T-helper 2 cell treated with Interferon-gamma antibody and Interleukin-4, amounts not matched to agents 100 ng/mL and 5 ng/mL, for 36 hours (primary cell): ENCODE data around the gene CIAO1. TPM values are rescaled to one million over a fixed set of nuclear protein-coding genes. Genes with fewer than 3 reads are reported as not detected.
"Not testable (repeated sequence)": the region's sequence is repeated elsewhere in the genome, so short reads cannot be mapped to it uniquely, and the experiment has no call there.

ENCODE experiments used
- intact Hi-C: fragments of 100-400 bp; cut with micrococcal nuclease; formaldehyde crosslinking; loops from one replicate; pipeline ENCODE4 v1.15.1; 2023
- total RNA-seq: library from RNA; stranded (reverse); gene quantifications from 2 replicates; pipeline ENCODE4 v1.2.3, GENCODE V29; 2022

CIAO1 gene
- total RNA-seq, 1 donor from 2014 or later, result 71.4 TPM

DNA sequence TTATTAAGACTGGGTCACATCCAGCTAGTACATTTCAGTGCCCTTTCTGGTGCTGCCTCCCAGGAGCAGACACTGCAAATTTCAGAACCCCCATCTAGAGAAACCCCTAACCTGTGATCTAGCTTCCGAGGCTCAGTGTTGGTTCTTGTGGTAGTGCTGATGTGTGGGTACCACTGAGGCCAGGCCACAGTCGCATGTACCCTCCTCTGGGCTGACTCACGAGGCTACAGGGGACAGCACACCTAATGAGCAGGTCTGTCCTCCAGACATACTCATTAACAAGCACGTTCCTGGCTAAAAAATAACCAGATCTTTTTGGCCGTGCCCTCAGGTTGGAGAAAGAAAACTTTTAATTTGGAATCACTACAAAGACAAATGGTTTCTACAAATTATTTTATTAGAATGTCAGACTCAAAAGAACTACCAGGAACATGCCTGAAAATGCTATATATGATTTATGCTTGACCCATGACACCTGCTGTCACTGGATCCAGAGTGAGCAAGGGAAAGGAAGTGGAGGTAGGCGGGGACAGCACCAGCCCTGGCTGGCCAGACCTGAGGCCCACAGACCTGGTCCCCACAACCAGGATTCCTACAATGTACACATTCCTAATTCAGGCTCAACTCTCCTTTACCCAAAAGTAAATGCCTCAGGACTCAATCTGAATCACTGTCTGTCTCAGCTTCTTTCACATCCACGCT lies 8.5 kb downstream of the CIAO1 start:
- intact Hi-C loops, result no loop called here

DNA sequence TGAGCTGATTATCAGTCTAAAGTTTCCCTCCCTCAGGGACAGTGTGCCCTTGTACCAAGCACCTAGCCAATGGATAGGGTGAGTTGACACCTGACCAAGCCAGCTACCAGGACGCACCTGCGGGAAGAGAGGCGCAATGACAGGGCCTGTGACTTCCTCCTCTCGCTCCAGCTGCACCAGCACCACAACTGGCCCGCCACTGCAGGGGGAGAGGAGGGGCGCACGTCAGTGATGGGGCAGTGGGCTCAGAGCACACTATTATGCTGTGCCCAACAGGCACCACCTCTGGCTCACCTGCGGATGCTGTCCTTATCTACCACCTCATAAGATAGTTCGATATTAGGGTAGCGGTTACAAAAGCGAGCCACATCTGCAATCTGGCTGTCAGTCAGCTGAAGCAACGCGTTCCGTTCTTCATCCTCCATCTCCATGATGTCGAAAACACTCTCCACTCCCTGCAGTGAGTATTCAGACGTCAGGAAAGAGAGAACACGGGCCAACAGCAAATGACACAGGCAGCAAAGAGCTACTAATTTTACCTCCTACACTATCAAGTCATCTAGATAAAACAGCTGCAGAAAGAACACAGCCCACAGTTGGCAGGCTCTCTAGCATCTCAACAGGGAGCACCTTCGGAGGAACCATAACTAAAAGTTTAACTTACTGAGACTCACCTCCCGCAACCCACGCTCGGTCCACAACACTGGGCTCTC lies 10.9 kb downstream of the CIAO1 start:
- intact Hi-C loops, result no loop called here

DNA sequence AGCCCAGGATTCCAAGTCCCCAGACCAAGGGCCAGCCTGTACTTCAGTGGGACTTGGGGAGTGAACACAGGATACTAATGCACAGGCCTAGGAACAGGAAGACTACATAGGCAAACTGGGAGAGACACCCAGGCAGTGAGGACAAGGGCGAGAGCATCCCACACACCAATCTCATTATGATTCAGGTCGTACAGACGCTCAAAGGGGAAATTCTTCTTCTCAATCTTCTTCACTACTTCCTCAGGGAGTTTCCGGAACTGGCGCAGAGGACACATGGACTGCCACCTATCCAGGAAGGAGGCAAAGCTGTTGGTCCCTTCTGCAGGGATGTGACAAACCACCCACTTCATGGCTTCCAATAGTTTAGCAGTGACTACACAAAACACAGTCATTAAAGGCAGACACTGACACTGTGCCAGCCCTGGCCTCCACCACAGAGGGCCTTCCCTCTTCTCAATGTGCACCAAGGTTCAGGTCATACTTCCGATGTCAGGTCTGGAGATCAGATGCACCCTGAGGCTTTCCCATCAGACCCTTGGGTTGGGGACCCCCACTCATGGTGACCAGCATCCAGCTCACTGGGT lies 21.3 kb downstream of the CIAO1 start:
- intact Hi-C loops, result no loop called here

DNA sequence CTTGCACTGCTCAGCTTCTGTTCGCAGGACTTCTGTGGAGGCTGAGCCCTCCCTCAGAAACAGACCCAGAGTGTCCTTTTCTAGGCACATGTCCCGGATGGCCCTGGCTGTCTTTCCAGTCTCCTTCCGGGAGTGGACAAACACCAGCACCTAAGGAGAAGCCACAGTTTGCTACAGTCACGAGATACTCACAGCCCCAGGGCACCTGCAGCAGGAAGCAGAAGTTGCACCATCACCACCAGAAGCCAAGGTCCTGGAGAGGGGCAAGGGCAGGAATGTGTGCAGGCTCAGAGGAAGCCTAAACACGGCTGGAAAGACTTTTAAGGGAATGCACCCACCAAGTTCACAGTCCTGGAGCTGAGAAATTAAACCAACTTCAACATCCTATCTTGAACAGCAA lies 25.7 kb downstream of the CIAO1 start:
- intact Hi-C loops, result no loop called here

DNA sequence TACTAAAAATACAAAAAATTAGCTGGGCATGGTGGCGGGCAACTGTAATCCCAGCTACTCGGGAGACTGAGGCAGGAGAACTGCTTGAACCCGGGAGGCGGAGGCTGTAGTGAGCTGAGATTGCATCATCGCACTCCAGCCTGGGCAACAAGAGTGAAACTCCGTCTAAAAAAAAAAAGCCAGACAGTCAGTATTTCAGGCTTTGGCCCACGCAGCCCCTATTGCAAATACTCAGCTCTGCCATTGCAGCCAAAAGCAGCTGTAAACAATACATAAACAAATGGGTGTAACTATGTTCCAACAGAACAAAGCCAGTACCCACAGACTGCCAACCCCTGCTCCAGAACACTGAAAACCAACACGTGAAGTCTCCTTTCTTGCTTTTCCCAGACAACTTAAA lies 28.2 kb downstream of the CIAO1 start:
- intact Hi-C loops, result not testable (repeated sequence)

DNA sequence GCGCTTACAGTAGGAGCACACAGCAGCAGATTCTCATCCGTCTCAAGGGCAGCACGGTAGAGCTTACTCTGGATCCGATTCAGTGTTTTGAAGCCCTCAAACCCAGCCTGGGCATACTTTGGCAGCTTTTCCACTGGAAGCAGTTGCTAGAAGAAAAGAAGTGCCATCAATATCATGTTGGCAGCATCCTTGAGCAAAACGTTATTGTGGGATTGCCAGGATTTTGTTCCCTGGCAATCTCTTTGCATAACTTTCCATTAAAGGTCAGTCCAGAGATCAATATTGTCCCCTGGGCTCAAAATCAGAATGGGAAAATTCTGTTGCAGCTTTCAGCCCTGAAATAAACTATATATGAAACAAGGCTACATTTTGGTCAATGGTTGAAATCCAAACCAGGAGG lies 30.9 kb downstream of the CIAO1 start:
- intact Hi-C loops, result no loop called here

DNA sequence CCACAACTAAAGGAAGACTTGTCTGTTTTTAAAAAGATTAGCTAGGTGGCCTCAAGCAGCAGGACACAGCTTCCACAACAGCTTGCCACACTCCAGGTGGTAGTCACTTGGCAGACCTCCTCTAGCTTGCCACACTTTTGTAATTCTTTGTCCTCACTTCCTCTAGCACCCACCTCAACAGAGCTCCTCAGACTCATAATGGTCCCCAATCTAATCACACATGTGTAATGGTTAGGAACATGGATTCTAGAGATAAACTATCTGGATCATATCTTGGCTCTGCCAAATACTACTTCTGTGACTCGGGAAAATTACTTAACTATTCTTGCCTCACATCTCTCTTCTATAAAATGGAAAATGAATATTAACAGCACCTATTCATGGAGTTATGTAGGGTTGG lies 35.8 kb downstream of the CIAO1 start:
- intact Hi-C loops, result no loop called here

DNA sequence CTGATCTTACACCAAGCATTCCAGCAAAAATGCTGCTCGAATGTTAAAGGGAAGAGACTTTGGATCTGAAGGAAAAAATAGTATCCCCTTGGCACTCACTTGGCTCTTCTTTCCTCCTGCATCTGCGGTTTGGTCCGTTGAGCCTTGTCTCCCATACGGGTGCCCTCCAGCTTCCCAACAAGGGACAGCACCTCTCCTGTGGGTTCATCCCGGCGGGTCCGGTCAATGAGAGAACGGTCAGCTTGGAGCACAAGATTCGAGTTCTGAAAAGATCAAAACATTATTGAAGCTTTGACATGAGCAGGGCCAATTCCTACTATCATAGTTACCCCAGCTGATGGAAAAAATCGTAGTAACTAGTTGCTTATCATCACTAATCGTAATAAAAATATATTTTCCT lies 38.6 kb downstream of the CIAO1 start:
- intact Hi-C loops, result loop anchor here (1.0 to 5.0 kb wide), 4 partner anchors 17 to 203 kb away; partner anchors contain the start of genes CIAO1 and NEURL3

DNA sequence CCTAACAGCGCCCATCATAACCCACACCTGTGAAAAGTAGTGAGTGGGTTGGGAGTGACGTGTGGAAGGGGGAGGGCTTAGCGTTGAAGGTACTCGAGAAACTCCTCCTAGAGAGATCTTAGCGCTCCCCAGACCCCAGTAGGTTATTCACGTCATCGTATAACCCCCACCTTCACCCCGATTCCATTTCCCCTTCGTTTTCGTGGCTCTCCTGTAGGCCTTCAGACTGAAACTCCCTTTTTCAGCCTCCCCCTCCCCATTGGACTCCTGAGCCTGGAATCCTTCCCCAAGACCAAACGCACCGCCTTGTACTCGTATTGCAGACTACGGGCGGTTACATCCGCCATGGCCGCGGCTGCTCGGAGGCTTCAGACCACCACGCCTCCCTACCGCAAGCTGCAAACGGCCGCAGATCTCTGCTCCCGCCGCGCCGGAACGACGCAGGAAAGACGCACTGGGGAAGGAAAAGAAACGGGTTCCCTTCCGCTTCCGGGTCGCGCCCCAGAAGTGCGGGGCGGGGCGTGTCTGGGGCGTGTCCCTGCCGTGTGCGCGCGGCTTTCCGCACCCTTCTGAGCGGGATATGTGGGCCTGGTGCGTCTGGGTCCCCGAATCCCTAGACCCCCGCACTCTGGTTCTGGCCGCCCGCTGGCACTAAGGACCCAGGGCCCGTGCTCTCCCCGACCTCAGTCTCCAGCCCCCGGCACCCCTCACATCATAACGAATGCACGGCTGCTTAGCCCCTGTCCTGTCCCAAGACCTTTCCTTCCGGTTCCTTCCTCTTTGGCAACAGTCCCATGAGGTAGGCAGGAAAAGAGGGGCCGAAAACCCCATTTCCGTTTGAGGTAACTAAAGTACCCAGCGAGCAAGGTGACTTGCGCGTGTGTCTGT lies 39.3 kb downstream of the CIAO1 start, which contains the start of gene SNRNP200:
TSS of gene SNRNP200 (minus strand) at position 456 of the 888 bp plus-strand sequence. CDS start at position 347, 109 bp downstream.
- intact Hi-C loops, result loop anchor here (1.0 to 5.0 kb wide), 4 partner anchors 16 to 202 kb away; partner anchors contain the start of genes CIAO1 and NEURL3

DNA sequence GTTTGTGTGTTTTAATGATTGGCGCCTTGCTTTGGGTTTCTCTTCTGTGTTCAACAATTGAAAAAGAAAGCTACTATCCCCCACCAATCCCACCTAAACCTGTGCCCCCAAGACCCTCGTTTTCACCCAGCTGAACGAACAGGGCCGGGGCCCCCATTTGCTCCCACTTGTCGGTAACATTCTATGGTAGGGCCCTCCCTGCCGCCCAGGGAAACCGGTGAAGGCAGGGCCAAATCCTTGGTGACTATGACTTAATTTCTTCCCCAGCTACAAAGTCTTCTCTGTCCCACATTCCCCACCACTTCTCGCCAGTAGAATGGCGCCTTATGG lies 39.9 kb downstream of the CIAO1 start:
- intact Hi-C loops, result loop anchor here (1.0 to 5.0 kb wide), 4 partner anchors 15 to 201 kb away; partner anchors contain the start of genes CIAO1 and NEURL3

DNA sequence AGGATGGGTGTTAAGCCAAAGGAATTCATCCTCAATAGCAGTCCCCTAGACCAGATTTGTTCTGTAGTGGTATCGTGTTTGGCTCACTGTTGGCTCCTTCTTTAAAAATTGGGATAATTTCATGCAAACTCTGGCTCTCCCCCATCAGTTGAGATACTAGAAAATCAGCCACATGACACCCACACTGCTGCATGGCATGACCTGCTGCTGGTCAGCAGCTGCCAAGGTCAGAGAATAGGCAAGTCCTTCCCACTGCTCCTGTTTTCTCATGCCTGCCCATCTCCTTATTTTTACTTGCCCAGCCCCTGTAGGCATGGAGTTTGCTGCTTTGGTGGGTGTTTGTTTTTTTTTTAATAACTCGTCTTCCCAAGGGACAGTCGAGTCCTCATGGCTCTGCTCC lies 40.3 kb downstream of the CIAO1 start:
- intact Hi-C loops, result loop anchor here (5.0 kb wide), 1 partner anchor 201 kb away; the partner anchor contains the start of gene NEURL3

DNA sequence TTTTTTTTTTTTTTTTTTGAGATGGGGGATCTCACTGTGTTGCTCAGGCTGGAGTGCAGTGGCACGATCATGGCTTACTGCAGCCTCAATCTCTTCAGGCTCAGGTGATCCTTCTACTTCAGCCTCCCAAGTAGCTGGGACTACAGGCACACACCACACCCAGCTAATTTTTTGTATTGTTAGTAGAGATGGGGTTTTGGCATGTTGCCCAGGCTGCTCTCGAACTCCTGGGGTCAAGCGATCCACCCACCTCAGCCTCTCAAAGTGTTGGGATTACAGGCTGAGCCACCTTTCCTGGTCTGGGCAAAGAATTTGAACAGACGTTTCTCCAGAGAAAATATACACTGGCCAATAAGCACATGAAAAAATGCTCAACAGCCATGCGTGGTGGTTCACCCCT lies 42.2 kb downstream of the CIAO1 start:
- intact Hi-C loops, result loop anchor here (5.0 kb wide), 1 partner anchor 199 kb away; the partner anchor contains the start of gene NEURL3

DNA sequence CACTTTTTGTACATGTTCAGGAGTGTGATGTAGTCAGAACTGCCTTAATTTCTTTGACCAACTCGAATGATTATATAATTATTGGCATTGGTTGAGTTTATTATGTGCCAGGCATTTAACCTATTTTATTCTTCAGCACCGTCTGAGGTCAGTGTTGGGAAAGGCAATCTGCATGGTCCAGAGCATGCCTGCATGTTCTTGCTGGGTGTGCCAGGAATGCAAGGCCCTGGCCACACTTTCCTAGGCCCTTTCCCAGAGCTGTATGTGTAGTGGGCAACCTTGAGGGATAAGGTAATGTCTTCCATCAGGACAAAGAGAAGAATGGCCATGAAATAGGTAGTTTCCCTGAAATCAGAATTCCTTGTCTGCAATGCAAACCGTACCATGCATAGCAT lies 49.0 kb downstream of the CIAO1 start:
- intact Hi-C loops, result no loop called here

DNA sequence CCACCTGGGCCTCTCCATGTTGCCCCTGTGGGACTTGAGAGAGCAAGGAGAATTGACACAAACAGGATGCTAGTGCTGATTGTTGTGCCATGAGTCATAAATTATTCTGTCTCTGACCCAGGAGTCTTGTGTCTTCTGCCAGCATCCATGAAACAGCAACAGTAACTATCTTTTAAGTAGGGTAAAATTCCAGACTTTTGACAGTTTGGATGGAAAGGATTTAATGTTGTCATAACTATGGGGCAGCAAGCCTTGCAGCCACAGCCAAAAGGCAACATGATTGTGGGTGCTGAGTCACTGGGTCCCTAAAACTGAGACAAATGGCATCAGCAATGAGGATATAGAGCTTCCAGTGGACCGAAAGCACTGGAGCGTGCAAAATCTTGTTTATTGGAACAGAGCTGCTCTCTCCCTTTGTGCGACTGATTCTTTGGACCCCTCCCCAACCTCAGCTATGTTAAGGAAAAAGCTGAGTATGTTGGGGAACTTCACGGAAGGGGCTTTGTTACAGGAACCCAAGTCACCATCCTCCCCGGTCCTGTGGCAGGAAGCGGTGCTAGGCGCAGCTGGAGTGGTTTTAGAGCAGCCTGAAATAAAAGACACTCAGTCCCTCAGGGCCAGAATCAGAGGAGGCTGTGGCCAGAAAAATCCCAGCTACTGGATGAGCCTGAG lies 49.5 kb downstream of the CIAO1 start:
- intact Hi-C loops, result no loop called here

DNA sequence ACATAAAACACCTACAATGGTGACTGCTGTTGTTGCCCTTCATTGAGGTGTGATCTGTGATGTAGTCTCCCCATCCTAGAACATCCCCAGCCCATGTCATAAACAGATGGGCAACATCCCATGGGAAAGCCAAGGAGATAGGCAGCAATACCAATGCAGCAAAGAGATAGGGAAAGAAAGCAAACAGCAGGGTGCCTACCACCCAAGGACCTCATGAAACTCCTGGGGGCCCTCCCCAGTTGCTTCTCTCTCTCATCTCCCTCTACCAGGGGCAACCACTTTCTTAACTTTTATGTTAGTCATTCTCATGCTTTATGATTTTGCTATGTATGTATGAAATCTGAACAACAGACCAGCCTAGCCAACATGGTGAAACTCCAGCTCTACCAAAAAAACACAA lies 51.0 kb downstream of the CIAO1 start:
- intact Hi-C loops, result no loop called here

DNA sequence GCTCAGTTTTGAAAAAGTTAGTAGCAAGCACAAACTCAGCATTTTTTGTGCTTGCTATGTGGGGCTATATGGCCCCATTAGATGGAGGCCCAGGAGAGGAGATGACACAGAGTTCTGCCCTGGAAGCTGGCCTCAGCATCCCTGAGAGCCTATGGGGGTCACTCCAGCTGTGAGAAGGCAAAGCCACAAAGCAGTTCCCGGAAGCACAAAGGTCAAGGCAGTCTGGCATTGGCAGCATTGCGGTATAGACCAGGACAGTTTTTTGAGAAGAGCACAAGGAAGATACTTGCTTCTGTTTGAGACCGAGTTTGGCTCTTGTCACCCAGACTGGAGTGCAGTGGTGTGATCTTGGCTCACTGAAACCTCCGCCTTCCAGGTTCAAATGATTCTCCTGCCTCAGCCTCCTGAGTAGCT lies 51.6 kb downstream of the CIAO1 start:
- intact Hi-C loops, result no loop called here

DNA sequence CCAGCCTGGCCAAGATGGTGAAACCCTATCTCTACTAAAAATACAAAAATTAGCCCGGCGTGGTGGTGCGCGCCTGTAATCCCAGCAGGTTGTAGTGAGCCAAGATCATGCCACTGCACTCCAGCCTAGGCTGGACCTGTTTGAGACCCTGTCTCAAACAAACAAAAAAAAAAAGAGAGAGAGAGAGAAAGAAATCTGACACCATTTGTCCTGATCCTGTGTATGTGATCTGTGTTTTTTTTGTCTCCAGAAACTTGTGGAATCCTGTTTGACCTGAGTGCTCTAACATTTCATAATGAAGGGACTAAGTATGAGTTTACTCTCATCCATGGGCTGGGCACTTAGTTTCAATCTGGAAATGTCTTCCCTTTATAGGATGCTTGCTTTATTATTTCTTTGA lies 52.7 kb downstream of the CIAO1 start:
- intact Hi-C loops, result no loop called here

DNA sequence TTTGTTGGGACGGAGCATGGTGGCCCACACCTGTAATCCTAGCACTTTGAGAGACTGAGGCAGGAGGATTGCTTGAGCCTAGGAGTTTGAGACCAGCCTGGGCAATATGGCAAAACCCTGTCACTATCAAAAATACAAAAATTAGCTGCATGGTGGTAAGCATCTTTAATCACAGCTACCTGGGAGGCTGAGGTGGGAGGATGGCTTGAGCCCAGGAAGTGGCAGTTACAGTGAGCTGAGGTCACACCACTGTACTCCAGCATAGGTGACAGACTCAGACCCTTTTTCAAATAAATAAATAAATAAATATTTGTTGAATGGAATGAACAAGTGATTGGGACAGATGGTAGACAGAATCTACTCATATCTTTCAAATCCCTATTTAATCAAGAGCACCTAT lies 53.4 kb downstream of the CIAO1 start:
- intact Hi-C loops, result no loop called here

DNA sequence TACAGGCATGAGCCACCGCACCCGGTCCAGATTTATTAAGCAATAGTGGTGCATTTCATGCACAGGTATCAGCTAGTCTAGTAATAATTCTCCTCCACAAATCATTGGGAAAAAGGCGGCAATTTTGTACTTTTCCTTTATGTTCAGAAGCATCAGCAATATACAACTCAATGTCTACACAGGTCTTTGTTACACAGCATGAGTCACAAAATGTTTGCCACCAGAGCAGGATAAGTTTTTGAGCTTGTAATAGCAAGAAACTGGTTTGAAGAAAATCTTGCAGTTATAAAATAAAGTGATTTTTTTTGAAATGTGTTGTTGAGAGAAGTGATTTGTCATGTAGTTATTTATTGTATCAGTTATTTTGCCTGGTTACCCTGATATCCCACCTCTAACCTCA lies 54.3 kb downstream of the CIAO1 start:
- intact Hi-C loops, result loop anchor here (2.0 to 10.0 kb wide), 6 partner anchors 16 to 317 kb away; partner anchors contain the start of genes ARID5A, CIAO1, DUSP2 and KANSL3
